CD4-positive, alpha-beta T cell (primary cell): ENCODE results near the gene UBL4B. TPM values are rescaled to one million over a fixed set of nuclear protein-coding genes. Genes with fewer than 3 reads are reported as not detected.

Experiments
- ATAC-seq: fragments of 200-7000 bp; cut with Tn5 transposase; one replicate; pipeline ENCODE4 v1.10.0; 2022; ENCODE audit warnings: mild to moderate bottlenecking; ENCODE audit not compliant: poor library complexity
- CTCF ChIA-PET: fragments of 350-600 bp; sonication (Branson Sonifier 250); formaldehyde crosslinking; loops from one replicate; lab custom pipeline; 2021; ENCODE audit warnings: antibody characterized with exemption, inconsistent platforms; lab: Charles Lee
- POLR2A ChIA-PET: fragments of 350-600 bp; sonication (Branson Sonifier 250); formaldehyde crosslinking; loops from one replicate; lab custom pipeline; 2021; ENCODE audit warnings: antibody characterized with exemption, inconsistent platforms; lab: Charles Lee
- DNase-seq, 14 experiments: peaks; one replicate each; pipeline ENCODE4 v3.0.0-alpha.2; 2013 to 2020; ENCODE audit warnings: mixed read lengths in 2 of 14
- H3K27ac ChIP-seq, 2 donors: one replicate each; pipeline versions ENCODE4 v1.5.1 to v1.7.0; 2013; ENCODE audit warnings: low read length in 2 of 2, low read depth in 1 of 2, mild to moderate bottlenecking in 1 of 2
- H3K27me3 ChIP-seq, 2 experiments: 1 replicate in 1 of 2; 2 replicates in 1 of 2; pipeline versions ENCODE4 v1.6.1 to v1.7.0; 2013; ENCODE audit warnings: low read length in 2 of 2, control low read depth in 1 of 2, mild to moderate bottlenecking in 1 of 2, moderate library complexity in 1 of 2; ENCODE audit not compliant: insufficient read depth in 2 of 2, control insufficient read depth in 1 of 2
- H3K36me3 ChIP-seq: one replicate; pipeline ENCODE4 v1.6.1; 2013; ENCODE audit warnings: low read length, control low read depth; ENCODE audit not compliant: insufficient read depth
- H3K4me1 ChIP-seq: one replicate; pipeline ENCODE4 v1.6.1; 2013; ENCODE audit warnings: low read length, control low read depth; ENCODE audit not compliant: insufficient read depth
- H3K4me3 ChIP-seq: one replicate; pipeline ENCODE4 v1.5.1; 2013; ENCODE audit warnings: mild to moderate bottlenecking, low read length, moderate library complexity
- H3K9me3 ChIP-seq, 2 experiments: 1 replicate in 1 of 2; 2 replicates in 1 of 2; pipeline versions ENCODE4 v1.6.1 to v1.7.0; 2013; ENCODE audit warnings: low read length in 2 of 2, mild to moderate bottlenecking in 2 of 2, control low read depth in 1 of 2, moderate library complexity in 1 of 2; ENCODE audit not compliant: control insufficient read depth in 1 of 2, insufficient read depth in 1 of 2
- H3K27ac Mint-ChIP-seq: one replicate; pipeline ENCODE4 v1.8.0; 2020; ENCODE audit warnings: mixed read lengths
- H3K27me3 Mint-ChIP-seq: one replicate; pipeline ENCODE4 v1.8.0; 2021; ENCODE audit warnings: mixed read lengths
- H3K36me3 Mint-ChIP-seq: one replicate; pipeline ENCODE4 v1.8.0; 2021; ENCODE audit warnings: low read depth, mixed read lengths
- H3K4me1 Mint-ChIP-seq: one replicate; pipeline ENCODE4 v1.8.0; 2021; ENCODE audit warnings: low read depth, mixed read lengths
- H3K4me3 Mint-ChIP-seq: one replicate; pipeline ENCODE4 v1.8.0; 2020; ENCODE audit warnings: mild to moderate bottlenecking, mixed read lengths
- H3K9me3 Mint-ChIP-seq: one replicate; pipeline ENCODE4 v1.8.0; 2020; ENCODE audit warnings: mixed read lengths
- CTCF ChIP-seq: fragments of 200-600 bp; IDR thresholded peaks from one replicate; pipeline ENCODE4 v1.8.0; 2022; ENCODE audit warnings: antibody characterized with exemption, mild to moderate bottlenecking
- intact Hi-C, 2 experiments: fragments of 100-400 bp; cut with DNase I in 1 of 2; cut with micrococcal nuclease in 1 of 2; formaldehyde crosslinking; loops; one replicate each; pipeline versions ENCODE4 v1.15.1 to v1.9.0; 2023 to 2025; cut with DNase I, micrococcal nuclease
- total RNA-seq, 174 experiments: library from RNA in 2 of 174; stranded (reverse) in 2 of 174; gene quantifications; one replicate each; pipeline ENCODE4 v1.2.3 and lab custom pipeline; 2021 to 2026

Gene UBL4B
- total RNA-seq, 2 experiments from 2014 or later, result not detected

- peaks cover 0 to 26% of the 10 kb centered on the region in 2 experiments for H3K9me3 ChIP-seq
- intact Hi-C loops, result no loop called here
- POLR2A ChIA-PET, result no interaction called here
- H3K4me3 ChIP-seq, result no peak overlapping the region
- peaks cover 17% of the 10 kb centered on the region for H3K4me1 Mint-ChIP-seq
- H3K27ac ChIP-seq, result no peak overlapping the region
- TF ChIP-seq CTCF, result no peak
- H3K27me3 Mint-ChIP-seq, result peaks cover 73% of the 10 kb centered on the region
- CTCF ChIA-PET, result interaction anchor here (0.8 to 1.1 kb wide), 2 partner anchors 20 kb away, joined by 3 to 4 read pairs; no protein-coding TSS in a partner anchor
- peaks cover 32% of the 10 kb centered on the region for H3K4me1 ChIP-seq
- H3K9me3 Mint-ChIP-seq, result no peaks in the 10 kb centered on the region
- no peak overlapping the region for H3K27ac Mint-ChIP-seq
- no peak for ATAC-seq
- peak in 1 of 14 experiments; percentile 34 for DNase-seq
- no peaks in the 10 kb centered on the region for H3K36me3 Mint-ChIP-seq
- H3K27me3 ChIP-seq, result peaks cover 51 to 58% of the 10 kb centered on the region in 2 experiments
- H3K4me3 Mint-ChIP-seq, result peak overlapping the region; percentile 62
- no peaks in the 10 kb centered on the region for H3K36me3 ChIP-seq
These were observed 44.2 kb upstream of the UBL4B start for GRCh38 chr1:110067893-110068645.

- H3K36me3 Mint-ChIP-seq, result no peaks in the 10 kb centered on the region
- ATAC-seq (peak; percentile 66), DNase-seq (peak in 6 of 14 experiments; percentile 15 to 58 (median 34))
- no peak overlapping the region for H3K27ac Mint-ChIP-seq
- Histone ChIP-seq H3K4me3 (no peak overlapping the region), H3K27ac (no peak overlapping the region), H3K27me3 (peaks cover 51 to 65% of the 10 kb centered on the region in 2 experiments), H3K9me3 (peaks cover 0 to 26% of the 10 kb centered on the region in 2 experiments), H3K36me3 (no peaks in the 10 kb centered on the region), H3K4me1 (peaks cover 32% of the 10 kb centered on the region)
- H3K27me3 Mint-ChIP-seq, result peaks cover 79% of the 10 kb centered on the region
- TF ChIP-seq CTCF, result no peak
- POLR2A ChIA-PET, result interaction anchor here (1.4 kb wide), 1 partner anchor 13 kb away, joined by 4 read pairs; no protein-coding TSS in a partner anchor
- no peaks in the 10 kb centered on the region for H3K9me3 Mint-ChIP-seq
- peaks cover 17% of the 10 kb centered on the region for H3K4me1 Mint-ChIP-seq
- H3K4me3 Mint-ChIP-seq, result peak overlapping the region; percentile 62
- CTCF ChIA-PET, result interaction anchor here (0.6 to 1.1 kb wide), 2 partner anchors 15 to 19 kb away, joined by 4 read pairs; no protein-coding TSS in a partner anchor
- intact Hi-C loops, result no loop called here
These were observed 43.4 kb upstream of the UBL4B start for GRCh38 chr1:110068646-110069403.

GRCh38 chr1:110069404-110070281 lies 42.6 kb upstream of the UBL4B start:
- Mint-ChIP-seq H3K36me3 (no peaks in the 10 kb centered on the region), H3K4me1 (peaks cover 17% of the 10 kb centered on the region), H3K27ac (no peak overlapping the region), H3K4me3 (peak overlapping the region; percentile 45), H3K27me3 (peaks cover 87% of the 10 kb centered on the region), H3K9me3 (no peaks in the 10 kb centered on the region)
- intact Hi-C loops, result no loop called here
- TF ChIP-seq CTCF, result no peak
- Histone ChIP-seq H3K27me3 (peaks cover 51 to 65% of the 10 kb centered on the region in 2 experiments), H3K4me3 (no peak overlapping the region), H3K27ac (no peak overlapping the region), H3K36me3 (no peaks in the 10 kb centered on the region), H3K9me3 (peaks cover 0 to 26% of the 10 kb centered on the region in 2 experiments), H3K4me1 (peaks cover 32% of the 10 kb centered on the region)
- CTCF ChIA-PET, result interaction anchor here (0.6 kb wide), 1 partner anchor 16 kb away, joined by 4 read pairs; no protein-coding TSS in a partner anchor
- ATAC-seq (peak; percentile 21), DNase-seq (peak in 1 of 14 experiments; percentile 25)
- POLR2A ChIA-PET, result interaction anchor here (1.4 kb wide), 1 partner anchor 12 kb away, joined by 4 read pairs; no protein-coding TSS in a partner anchor
